ENCODE results near the gene KIF16B.

Gene KIF16B

DNA sequence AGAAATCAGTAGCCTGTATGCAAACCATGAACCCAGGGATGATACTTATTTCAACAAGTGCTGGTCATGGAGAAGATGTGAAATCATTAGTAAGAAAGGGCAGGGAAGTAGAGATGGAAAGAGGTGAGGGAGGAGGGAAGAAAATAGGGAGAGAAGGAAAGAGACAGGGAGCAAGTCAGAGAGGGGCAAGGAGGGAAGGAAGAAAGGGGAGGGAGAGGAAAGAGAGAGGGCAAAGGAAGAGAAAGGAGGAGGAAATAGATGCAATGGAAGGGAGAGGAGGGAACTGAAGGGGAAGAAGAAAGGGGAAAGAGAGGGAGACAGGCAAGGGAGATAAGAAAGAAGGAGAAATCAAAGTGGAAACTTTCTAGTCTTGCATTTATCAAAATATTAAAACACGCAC lies 195.1 kb downstream of the KIF16B start:
- no peak for DNase-seq (ENCODE audit: low read depth)
- H3K4me3 ChIP-seq (ENCODE audit: control insufficient read depth, low read depth, low read length) = no peak overlapping the region
- TF ChIP-seq CTCF (IDR thresholded peaks at IDR 0.05; ENCODE audit: control insufficient read depth, insufficient read depth, low read depth, low read length, missing control alignments) = no peak

GRCh38 chr20:16369441-16369840 lies 203.8 kb downstream of the KIF16B start:
- no peak for DNase-seq (ENCODE audit: low read depth)
- TF ChIP-seq CTCF (IDR thresholded peaks at IDR 0.05; ENCODE audit: control insufficient read depth, insufficient read depth, low read depth, low read length, missing control alignments) = no peak
- H3K4me3 ChIP-seq (ENCODE audit: control insufficient read depth, low read depth, low read length) = no peak overlapping the region

DNA sequence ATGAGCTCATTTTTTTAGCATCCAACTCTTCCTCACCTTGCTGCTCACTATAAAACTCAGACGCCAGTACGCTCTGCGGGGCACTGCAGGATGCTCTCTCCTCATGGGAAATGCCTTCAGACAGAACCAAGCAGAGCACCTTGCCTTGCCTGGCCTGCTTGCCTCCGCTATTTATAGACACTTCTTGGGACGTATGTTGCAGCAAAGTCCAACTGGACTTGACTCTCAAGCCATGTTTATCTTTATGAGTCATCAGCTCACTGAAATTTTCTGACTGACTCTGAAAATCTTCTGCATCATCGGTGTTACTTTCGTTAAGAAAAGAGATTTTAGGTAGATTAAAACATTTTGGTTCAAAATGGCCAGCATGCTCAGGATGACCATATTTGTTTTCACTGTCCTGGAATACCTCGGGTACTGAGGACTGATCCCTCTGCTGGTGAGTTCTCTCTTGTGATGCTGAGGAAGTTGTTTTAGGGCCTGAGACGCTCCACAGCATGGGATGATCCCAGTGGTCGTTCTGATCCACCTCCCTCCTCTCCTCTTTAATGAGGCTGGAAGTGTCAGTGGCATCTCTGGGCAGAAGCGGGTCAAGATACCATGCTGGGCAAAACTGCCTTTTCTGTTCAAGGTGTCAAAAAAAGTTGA lies 204.5 kb downstream of the KIF16B start:
- TF ChIP-seq CTCF (IDR thresholded peaks at IDR 0.05; ENCODE audit: control insufficient read depth, insufficient read depth, low read depth, low read length, missing control alignments) = no peak
- H3K4me3 ChIP-seq (ENCODE audit: control insufficient read depth, low read depth, low read length) = no peak overlapping the region
- peak; percentile 11 for DNase-seq (ENCODE audit: low read depth)

DNA sequence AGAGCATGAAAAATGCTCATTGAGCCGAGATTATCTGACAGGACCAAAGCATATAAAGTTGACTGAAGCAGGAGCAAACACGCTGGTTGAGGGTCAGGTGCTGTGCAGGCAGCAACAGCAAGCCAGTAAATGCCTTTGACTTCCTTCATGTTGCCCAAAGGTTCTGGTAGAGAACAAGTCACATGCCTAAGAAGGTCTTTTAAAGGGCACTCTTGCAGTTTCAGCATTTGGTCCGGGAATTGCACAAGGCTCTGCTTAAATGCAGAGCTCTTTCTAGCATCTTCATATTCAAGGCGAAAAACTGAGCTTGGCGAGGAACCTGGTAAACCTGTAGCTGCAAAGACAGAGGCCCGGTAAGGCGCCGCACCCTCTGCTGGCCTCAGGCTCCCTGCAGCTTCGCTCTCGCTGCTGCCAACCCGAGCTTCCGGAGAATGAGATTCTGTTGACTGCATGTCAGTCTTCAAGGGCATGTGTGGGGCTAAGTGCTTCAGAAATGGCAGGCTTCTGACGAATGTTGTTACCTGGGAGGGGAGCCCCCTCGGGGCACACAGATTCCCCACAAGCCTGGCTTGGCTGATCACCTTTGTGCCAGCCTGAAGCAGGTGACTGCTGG lies 205.2 kb downstream of the KIF16B start:
- no peak for TF ChIP-seq CTCF (IDR thresholded peaks at IDR 0.05; ENCODE audit: control insufficient read depth, insufficient read depth, low read depth, low read length, missing control alignments)
- H3K4me3 ChIP-seq (ENCODE audit: control insufficient read depth, low read depth, low read length) = no peak overlapping the region
- no peak for DNase-seq (ENCODE audit: low read depth)

DNA sequence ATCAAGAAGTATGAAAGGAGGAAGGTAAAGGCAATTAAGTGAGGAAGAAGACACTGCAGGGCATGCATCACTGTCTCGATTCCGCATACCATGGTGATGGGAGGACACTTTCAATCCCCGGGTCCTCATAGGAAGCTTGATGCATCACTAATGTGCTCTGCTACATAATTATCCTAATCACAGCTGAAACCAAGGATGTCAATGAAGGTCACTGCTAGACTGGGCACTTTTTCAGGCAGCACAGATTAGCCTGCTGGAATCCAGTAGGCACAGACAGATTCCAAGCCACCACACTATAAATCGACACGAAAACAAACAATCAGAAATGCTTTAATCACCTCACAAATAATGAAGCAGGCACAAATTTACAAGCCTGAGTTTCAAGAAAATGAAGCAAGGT lies 206.7 kb downstream of the KIF16B start:
- no peak overlapping the region for H3K4me3 ChIP-seq (ENCODE audit: control insufficient read depth, low read depth, low read length)
- TF ChIP-seq CTCF (IDR thresholded peaks at IDR 0.05; ENCODE audit: control insufficient read depth, insufficient read depth, low read depth, low read length, missing control alignments) = no peak
- DNase-seq (ENCODE audit: low read depth) = no peak

- no peak for DNase-seq (ENCODE audit: low read depth)
- no peak overlapping the region for H3K4me3 ChIP-seq (ENCODE audit: control insufficient read depth, low read depth, low read length)
- no peak for TF ChIP-seq CTCF (IDR thresholded peaks at IDR 0.05; ENCODE audit: control insufficient read depth, insufficient read depth, low read depth, low read length, missing control alignments)
Measured at GRCh38 chr20:16364320-16364687, 208.9 kb downstream of the KIF16B start.

All from AG09309 (cell line).